ENCODE measurements around the gene TMSB10.
"Not testable (repeated sequence)": the region's sequence is repeated elsewhere in the genome, so short reads cannot be mapped to it uniquely, and the experiment has no call there.

Gene TMSB10

DNA sequence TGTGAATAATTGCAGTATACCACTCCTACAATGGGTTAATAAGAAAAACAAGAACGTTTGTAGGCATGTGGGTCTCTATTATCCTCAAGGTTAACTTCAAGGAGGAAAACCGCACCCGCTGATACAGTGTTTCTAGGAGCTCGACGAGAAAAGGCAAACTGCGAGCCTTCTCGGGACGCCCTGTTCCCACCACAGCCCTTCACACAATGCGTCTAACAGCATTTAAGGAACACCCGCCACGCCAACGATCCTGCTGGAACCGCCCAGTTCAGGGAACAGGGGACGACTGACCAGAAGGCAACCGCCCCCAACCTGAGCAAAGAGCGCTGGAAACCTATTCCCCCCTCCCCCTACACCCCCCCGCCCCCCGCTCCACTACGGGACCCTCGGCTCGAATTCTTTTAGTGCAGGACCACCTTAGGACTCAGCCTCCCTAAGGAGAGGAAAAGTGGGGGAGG is 710 bp upstream of the TMSB10 start:
- peak; percentile 31 for DNase-seq (ENCODE audit: low spot score)

DNA sequence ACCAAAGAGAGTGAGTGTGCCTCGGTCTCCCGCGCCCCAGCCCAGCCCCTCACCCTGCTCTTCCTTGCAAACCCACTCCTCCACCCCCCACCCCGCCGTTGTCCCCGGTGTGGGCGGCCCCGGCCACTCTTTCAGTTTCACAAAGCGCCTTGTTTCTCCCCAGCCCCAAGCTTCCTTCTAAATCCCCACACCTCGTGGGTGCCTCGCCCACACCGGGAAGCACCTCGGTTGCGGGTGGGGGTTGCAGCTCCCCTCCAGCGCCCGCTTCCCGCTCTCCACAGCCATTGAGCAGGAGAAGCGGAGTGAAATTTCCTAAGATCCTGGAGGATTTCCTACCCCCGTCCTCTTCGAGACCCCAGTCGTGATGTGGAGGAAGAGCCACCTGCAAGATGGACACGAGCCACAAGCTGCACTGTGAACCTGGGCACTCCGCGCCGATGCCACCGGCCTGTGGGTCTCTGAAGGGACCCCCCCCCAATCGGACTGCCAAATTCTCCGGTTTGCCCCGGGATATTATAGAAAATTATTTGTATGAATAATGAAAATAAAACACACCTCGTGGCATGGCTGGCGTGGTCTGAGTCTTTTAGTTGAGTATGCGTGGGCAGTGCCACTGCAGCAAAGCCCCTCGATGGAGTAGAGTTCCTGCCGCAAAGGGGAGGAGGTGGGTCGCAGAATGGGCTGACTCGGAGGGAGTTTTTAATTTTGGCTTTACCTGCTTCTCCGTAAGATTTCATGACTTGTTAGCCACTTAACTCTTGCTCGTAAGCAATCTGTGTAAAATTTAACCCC is 848 bp downstream of the TMSB10 start:
- DNase-seq (ENCODE audit: low spot score) = peak; percentile 65

DNA sequence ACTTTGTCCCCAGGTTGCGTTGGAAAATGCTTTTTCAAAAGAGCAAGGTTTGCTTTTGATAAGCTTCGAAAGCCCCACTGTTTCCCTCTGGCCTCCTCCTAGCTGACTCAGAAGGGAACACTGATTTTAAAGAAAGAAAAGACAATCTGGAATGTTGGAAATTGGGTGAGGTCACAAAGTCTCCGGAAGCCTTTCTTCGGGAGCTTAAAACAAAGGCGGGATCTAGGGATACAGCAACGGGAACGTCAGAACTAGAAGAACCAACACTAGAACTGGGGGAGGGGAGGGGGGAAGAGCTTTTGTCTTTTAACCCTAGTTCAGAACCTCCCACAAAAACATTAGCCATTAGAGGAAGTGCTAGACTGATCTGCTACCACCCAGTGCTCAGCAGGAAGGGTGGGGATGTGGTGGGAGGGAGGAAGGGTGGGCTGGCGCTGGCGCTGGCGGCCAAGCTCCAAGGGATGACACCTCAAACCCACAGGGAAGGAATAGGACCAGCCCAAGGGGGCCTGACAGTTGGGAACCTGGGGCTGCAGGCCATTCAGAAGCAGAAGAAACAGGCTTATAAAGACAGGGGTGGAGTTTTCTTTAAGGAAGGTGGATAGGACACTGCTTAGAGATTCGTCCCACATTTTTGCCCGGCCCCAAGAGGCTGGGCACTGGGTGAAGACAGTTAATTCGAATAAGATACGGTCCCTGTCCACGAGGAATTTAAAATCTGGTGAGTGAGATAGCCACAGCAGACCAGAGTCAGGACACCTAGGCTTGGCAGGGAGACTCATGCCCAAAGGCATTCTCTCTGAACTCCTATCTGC is 1.7 kb downstream of the TMSB10 start:
- peak; percentile 57 for DNase-seq (ENCODE audit: low spot score)

GRCh38 chr2:84908948-84909713 is 3.7 kb downstream of the TMSB10 start:
- peak; percentile 73 for DNase-seq (ENCODE audit: low spot score)

DNA sequence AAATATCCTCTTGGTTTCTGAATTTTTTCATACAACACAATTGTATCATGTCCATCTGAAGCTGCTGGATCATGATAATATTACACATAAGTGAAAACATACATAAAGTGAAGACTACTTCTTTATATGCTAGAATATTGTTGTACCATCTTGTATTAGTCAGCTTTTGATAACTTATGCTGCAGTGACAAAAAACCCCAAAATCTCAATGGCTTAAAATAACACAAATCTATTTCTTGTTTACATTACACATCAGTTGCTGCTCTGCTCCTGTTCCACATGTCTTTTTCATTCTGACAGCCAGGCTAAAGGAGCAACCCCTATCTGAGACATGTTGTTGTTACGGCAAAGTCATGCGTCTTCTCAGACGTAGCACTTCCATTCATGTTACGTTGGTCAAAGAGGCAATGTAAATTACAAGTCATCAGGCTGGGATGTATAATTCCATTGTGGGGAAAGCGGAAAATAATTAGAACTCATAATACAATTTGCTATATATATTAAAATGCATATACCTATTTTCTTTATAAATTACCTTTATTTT is 5.8 kb downstream of the TMSB10 start:
- DNase-seq (ENCODE audit: low spot score) = no peak

DNA sequence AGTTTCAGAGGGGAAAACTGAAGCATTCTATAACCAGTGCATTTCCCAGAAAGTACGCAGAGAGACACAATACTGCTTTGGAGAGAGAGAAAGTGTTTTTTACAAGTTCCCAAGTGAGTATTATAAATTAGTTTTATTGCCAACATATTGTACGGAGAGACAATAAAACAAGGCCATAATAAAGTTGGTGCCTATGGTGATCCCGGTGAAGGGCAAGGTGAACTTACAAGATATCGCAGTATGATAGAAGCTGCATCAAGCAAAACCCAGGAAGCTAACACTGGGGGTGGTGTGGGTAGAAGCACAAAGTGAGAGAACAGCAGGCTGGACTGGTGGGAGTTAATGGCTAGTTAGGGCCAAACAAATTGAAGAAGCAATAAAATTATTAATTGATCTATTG is 7.5 kb downstream of the TMSB10 start:
- DNase-seq (ENCODE audit: low spot score) = no peak

GRCh38 chr2:84914334-84914733 is 8.9 kb downstream of the TMSB10 start:
- DNase-seq (ENCODE audit: low spot score) = no peak

DNA sequence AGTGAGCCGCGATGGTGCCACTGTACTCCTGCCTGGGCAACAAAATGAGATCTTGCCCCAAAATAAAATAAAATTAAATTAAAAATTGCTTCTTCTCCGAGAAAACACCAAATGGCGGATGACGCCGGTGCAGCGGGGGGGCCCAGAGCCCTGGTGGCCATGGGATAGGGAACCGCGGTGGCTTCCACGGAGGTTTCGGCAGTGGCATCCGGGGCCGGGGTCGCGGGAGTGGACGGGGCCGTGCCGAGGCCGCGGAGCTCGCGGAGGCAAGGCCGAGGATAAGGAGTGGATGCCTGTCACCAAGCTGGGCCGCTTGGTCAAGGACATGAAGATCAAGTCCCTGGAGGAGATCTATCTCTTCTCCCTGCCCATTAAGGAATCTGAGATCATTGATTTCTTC is 10.2 kb downstream of the TMSB10 start:
- not testable (repeated sequence) for DNase-seq (ENCODE audit: low spot score)

DNA sequence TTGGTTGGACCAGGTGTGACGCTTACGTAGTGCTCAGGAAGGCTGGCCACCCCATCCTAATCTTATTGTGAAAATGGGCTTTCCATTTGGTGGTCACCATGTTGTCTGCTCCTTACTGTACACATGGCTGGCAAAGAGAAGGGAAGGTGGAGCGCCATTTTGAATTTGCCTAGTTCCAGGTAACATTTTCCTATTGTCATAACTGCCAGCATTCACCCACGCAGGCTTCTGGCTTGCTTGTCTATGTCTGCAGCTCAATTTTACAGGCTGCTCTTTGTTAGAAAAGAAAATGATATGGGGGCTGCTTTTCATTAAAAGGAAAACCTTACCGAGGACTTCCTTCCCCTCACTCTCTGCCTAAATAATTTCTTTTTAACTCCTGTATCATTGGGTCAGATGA is 12.4 kb downstream of the TMSB10 start:
- not testable (repeated sequence) for DNase-seq (ENCODE audit: low spot score)

- DNase-seq (ENCODE audit: low spot score) = no peak
Observed at GRCh38 chr2:84918430-84918829, 13.0 kb downstream of the TMSB10 start.

DNA sequence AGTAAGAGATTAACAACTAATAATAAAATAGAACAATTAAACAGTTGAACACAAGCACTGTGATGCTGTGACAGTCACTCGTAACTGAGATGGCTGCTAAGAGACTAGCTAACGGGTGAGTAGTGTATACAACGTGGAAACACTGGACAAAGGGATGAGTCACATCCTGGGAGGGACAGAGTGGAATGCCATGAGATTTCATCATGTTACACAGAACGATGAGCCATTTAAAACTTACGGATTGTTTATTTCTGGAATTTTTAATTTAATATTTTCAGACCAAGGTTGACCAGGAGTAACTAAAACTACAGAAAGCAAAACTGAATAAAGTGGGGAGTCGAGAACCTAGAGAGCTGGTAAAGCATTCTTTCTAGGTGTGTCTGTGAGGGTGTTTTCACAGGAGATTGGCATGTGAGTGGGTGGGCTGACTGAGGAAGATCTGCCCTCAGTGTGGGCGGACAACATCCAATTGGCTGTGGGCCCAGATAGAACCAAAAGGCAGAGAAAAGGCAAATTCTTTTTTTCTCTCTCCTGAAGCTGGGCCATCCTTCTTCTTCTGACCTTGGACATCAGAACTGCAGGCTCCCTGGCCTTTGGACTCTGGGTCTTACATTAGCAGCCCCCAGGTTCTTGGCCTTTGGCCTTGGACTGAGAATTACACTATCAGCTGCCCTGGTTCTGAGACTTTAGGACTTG is 14.6 kb downstream of the TMSB10 start:
- DNase-seq (ENCODE audit: low spot score) = no peak

GRCh38 chr2:84923009-84923408 is 17.6 kb downstream of the TMSB10 start:
- no peak for DNase-seq (ENCODE audit: low spot score)

DNA sequence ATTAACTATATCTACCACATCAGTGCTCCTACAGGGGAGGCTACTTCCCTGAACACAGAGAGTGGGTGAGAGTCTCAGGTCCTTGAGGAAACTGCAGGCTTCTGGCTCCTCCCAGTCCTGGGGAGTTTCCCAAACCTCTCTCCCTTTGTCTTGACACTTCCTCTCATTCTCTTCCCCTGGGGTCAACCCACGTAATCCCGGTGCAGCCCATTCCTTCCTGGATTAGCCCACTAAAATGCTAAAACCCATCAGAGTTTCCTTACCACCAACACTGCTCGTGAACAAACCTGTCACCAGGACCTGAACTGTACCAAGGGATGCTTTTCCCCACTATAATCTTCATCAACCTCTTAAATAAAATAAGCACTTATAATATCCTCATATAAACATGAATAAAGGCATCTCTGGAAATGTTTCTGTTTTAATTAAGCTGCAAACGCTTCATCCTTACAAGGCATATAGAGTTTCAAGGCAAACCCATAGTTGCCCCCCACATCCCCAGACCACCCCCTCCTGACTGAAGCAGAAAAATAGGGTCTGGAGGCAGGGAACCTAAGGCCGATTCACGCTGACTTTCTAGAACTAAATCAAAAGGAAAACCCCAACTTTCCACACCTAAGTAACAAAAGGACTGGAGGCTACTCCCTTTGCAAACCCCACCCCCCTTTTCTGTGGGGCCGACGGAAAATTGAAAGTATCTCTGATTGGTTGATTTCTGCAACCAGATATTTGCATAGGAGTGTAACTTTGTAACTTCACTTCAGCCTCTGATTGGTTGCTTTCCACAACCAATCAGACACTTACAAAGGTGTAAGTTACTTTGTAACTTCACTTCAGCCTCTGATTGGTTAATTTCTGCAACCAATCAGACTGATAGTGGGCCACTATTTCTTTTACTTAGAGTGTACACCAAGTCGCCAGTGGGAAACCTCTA is 19.0 kb downstream of the TMSB10 start:
- peak; percentile 82 for DNase-seq (ENCODE audit: low spot score)

GRCh38 chr2:84925336-84925723 is 19.9 kb downstream of the TMSB10 start:
- no peak for DNase-seq (ENCODE audit: low spot score)

GRCh38 chr2:84925724-84926376 is 20.4 kb downstream of the TMSB10 start:
- DNase-seq (ENCODE audit: low spot score) = peak; percentile 99

DNA sequence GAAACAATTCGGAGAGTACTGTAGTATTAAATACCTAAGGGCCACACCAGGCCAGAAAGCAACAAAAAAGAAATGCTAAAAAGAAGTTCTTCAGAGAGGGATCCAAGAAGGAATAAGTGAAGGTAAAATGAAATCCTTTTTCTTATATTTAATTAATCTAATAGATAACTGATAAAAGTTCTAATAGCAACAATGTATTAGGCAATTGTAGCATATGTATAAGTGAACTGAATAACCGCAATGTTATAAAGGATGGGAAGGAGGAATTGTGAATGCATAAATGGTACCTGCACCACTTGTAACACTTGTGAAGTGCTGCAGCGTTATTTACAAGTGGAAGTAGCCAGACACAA is 21.8 kb downstream of the TMSB10 start:
- no peak for DNase-seq (ENCODE audit: low spot score)

DNA sequence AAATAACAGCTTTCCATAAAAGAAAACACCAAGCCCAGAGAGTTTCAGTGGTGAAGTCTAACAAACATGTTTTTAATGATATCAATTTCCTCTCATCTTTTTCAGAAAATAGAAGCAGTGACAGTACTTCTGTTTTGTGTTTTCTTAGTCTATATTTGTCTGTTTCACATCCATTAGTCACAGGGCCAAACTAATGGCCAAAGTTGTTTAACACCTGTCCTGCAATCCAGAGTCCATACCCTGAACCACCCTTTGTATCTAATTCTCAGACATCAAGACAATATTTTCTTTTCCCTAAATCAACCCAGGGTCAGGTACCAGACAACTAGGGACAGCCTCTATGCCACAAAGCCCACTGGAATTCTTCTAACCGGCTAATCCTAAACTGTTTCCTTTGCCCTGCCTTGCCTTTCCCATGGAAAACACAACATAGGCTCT is 25.9 kb downstream of the TMSB10 start:
- DNase-seq (ENCODE audit: low spot score) = no peak

DNA sequence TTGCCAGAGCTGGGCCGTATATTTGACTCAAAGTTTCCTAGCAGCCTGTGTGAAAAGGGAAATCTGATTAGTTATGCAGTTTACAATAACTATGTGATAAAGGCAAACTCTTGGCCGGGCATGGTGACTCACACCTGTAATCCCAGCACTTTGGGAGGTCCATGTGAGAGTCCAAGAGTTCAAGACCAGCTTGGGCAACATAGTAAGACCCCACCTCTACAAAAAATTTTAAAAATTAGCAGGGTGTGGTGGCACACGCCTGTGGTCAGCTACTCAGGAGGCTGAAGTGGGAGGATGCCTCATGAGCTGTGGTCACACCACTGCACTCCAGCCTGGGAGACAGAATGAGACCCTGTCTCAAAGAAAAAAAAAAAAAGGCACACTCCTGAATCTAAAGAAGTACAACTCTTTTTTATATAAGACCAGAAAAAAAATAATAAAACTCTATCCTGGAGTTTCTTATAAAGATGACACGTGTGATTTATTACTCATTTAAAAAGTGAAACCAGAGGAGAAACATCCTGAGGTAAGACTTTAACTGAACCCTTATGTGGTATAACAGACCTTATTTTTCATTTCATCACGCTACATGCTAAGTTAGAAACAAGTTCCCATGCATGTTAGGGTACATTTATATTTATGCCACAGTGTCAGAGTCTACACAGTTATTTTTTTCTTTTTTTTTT is 32.9 kb downstream of the TMSB10 start:
- DNase-seq (ENCODE audit: low spot score) = peak; percentile 77

DNA sequence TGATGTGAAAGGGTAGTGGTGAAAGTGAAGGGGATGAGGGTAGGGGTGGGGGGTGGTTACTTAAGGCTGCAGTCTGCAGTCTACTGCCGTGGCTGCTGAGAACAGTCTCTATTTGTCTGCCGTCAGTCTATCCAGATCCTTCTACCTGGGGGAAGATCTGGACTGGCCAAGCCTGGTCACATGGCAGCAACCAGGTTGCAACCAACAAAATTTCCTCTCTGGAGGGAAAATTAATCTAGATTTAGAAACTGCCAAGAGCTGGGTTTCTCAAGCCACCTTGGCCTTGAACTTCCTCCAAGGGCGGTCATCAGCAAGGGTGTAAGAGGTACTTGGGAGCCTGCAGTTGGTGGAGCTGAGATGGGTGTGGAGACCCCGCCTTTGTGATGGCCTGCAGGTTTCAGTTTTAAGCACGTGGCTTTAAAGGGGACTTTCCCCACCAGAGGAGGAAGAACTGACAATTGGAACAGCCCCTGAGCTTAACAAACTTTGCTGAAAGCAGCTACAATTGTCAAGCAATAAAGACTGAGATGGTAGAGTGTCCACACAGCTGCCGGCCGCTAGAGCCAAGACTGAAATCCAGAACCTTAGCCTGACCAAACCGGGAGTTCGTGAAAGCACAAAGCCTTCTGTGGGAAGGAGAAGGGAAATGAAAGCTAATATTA is 34.1 kb downstream of the TMSB10 start:
- DNase-seq (ENCODE audit: low spot score) = peak; percentile 97

All from activated CD4-positive, alpha-beta T cell treated with anti-CD3 and anti-CD28 coated beads, Interleukin-2, Interleukin-4, amounts not matched to agents 100 ng/mL and 50 ng/mL, durations not matched to agents 16 hours and 8 hours (primary cell).